ENCODE measurements around the gene NHP2.

GRCh38 chr5:178120607-178121357, 32.9 kb downstream of the NHP2 start:
- TF ChIP-seq CTCF (IDR thresholded peaks at IDR 0.05): peak; percentile 39 to 74 (median 61)
- no peak for TF ChIP-seq POLR2A (IDR thresholded peaks at IDR 0.05)

Measured in Peyer's patch (tissue), 4 donors.